NCI-H2196 treated with DMSO at 0.1 percent for 48 hours (cell line): ENCODE measurements around the gene STRN.
"Not testable (repeated sequence)": the region's sequence is repeated elsewhere in the genome, so short reads cannot be mapped to it uniquely, and the experiment has no call there.

ENCODE experiments used
- DNase-seq: peaks from one replicate; lab custom pipeline; 2025; ENCODE audit not compliant: unreplicated experiment; lab: John Stamatoyannopoulos, UW

The STRN gene

DNA sequence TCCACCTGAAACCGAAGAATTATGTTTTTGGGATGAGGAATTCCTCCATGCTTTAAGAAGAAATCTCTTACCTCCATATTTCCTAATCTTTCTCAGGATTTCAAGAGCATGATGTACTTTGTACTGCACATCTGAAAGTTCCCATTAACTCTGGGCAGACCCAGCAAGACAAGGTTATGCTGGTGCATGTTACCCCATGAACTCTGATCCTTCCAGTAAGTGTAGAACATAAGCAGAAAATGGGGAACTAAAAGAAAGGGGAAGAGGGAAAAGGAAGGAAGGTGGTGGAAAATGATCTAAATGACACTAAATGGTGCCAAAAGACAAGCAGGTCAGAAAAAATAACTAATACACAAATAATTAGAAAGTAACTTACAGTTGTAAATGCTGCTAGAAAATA is 50.7 kb downstream of the STRN start:
- DNase-seq: no peak

DNA sequence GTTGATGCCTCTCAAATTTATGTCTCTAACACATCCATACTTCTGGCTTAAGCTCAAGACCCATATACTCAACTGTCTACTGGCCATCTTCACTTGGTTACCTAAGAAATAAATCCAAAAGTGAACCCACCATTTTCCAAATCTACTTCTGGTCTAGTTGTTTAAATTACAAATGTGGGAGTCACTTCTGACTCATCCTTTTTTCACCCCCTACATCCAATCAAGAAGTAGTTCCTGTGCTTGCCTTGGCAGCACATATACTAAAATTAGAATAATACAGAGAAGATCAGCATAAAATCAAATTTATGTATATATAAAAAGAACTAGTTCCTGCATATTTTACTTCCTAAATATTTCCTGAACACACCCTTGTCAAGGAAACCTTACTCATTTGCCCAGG is 53.6 kb downstream of the STRN start:
- DNase-seq: no peak

DNA sequence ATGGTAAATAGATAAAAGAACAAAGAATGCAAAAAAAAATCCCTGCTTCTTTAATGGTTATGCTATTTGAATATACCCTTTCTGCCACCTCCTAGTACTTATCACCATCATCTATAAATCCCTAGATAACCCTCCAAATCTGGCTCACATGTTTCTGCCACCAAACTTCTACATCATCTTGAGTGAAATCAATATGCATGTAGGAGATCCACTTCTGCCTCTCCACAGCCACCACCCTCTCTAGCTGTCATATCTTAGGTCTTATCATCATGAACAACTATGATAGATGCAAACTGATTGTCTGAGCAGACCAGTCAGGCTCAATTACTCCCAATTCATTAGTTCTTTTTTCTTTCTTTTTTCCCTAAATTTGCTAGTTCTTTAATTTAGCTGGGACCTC is 55.3 kb downstream of the STRN start:
- no peak for DNase-seq

DNA sequence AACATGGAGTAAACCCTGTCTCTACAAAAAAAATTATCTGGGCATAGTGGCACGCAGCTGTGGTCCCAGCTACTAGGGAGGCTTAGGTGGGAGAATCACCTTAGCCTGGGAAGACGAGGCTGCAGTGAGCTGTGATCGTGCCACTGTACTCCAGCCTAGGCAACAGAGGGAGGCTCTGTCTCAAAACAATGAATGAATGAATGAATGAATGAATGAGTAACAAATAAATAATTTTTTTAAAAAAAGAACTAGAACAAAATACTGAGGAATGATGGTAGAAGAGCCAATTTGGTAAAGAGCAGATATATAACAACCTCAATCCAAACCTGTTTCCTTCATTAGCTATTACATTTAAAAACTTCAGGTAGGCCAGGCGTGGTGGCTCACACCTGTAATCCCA is 60.1 kb downstream of the STRN start:
- DNase-seq: no peak

DNA sequence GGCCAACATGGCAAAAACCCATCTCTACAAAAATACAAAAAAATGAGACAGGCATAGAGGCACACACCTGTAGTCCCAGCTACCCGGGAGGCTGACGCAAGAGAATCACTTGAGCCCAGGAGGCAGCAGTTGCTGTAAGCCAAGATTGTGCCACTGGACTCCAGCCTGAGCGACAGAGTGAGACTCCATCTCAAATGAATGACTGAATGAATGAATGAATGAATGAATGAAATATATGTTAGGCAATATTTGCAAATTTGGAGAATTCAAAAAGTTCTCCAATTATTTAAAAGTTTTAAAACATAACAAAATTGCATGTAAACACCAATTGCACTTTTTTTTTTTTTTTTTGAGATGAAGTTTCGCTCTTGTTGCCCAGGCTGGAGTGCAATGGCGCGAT is 61.7 kb downstream of the STRN start:
- DNase-seq: no peak

DNA sequence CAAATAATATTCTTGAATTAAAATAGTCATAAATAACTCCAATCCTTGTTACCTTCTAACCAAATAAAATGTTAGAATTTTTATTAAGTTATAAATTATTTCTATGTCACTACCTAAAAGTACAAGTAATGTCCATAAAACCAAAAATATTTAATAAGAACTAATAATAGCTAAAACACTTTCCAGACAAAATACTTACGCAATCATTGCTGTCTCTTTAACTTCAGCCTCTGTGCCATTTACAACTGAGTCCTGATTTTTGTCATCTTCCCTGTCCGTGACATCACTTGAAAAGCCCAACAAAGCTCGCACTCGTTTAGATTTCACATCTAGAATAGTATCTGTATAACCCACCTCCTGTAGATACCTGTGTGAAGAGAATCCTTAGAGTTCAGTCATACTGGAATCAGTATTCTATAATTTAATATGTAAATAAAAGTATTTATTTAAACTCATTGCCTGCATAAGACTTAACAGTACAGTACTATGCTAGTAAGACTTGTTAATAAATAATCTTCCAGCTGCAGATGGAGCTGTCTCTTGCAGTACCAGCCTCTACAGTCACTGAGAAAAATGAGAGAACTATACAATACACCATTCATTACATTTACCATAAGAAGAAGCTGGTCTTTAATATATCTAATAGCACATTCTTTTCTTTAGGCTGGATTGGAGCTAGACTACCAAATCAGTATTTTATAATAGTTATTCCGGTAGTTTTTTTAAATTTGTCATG is 63.8 kb downstream of the STRN start:
- no peak for DNase-seq

DNA sequence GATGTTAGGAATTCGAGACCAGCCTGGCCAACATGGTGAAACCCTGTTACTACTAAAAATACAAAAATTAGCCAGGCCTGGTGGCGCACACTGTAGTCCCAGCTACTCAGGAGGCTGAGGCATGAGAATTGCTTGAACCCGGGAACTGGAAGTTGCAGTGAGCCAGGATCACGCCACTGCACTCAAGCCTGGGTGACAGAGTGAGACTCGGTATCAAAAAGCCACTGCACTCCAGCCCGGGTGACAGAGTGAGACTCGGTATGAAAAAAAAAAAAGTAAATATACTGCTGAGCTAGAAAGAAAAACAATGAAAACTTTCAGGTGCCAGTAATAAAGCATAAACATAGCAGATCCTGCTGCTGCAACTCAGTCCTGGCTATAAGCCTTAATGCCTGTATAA is 73.5 kb downstream of the STRN start:
- DNase-seq: no peak

DNA sequence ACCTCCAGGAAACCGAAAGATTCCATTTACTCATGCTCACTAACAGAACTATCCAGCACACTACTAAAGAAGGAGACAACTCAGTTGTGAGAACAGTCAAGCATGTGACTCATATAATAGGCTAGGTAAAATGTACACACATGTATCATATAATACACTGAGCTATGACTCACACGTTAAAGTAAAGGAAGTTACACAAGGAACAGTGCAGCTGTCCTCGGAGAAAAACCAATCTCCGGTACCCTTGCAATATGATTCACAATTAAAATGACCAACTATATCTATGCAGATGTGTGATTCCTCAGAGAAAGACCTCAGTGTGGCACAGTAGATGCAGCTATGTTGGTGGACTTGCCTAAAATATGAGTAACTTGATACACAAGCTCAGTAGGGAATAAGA is 76.5 kb downstream of the STRN start:
- no peak for DNase-seq

DNA sequence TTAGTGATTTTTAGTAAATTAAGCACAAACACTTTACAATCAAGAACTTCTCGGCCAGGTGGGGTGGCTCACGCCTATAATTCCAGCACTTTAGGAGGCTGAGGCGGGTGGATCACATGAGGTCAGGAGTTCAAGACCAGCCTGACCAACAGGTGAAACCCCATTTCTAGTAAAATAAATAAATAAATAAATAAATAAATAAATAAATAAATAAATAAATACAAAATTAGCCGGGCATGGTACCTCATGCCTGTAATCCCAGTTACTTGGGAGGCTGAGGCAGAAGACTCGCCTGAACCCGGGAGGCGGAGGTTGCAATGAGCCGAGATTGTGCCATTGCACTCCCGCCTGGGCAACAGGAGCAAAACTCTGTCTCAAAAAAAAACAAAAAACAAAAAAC is 79.2 kb downstream of the STRN start:
- not testable (repeated sequence) for DNase-seq

DNA sequence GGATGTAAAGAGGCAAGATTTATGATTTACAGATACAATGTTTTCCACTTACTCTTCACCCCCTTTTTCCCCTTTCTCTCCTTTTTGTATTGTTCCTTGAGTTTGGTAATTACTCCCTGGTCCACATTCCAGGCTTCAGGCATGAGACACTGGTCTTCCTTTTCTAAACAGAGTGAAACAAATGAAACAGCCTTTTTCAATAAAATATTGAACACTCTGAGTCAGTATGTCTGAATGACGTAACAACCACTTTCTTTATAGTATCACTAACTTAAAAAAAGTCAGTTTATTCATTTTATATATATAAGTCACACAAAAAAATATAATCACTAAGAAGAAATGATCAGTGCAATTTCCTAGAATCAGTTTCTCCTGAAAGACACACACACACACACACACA is 79.7 kb downstream of the STRN start:
- no peak for DNase-seq

DNA sequence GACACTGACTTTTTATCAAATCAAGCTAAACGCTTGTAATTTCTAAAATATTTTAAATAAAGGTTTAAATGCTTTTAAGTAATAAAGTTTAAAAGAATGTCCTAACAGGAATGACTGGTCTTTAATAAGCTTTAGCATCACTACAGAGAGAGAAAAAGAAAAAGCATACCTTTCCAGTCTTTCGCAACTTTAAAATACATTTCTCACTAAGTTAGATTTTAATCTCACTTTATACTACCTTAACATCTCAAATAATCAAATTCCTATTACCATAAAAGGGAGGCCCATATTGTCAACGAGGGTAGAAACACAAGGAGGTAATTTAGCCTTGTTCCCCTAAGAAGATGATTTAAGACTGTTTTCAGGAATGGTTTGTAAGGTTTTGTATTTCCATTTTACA is 80.7 kb downstream of the STRN start:
- DNase-seq: no peak

DNA sequence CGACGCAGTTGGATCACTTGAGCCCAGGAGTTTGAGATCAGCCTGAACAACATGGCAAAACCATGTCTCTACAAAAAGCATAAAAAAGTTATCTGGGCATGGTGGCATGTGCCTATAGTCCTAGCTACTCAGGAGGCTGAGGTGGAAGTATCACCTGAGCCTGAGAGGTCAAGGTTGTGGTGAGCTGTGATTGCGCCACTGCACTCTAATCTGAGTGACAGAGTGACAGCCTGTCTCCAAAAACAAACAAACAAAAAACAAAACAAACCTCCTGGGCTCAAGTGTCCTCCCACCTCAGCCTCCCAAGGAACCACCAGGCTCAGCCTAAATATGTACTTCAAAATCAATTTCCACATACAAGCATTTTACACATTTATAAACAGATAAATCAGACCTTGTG is 83.8 kb downstream of the STRN start:
- no peak for DNase-seq

DNA sequence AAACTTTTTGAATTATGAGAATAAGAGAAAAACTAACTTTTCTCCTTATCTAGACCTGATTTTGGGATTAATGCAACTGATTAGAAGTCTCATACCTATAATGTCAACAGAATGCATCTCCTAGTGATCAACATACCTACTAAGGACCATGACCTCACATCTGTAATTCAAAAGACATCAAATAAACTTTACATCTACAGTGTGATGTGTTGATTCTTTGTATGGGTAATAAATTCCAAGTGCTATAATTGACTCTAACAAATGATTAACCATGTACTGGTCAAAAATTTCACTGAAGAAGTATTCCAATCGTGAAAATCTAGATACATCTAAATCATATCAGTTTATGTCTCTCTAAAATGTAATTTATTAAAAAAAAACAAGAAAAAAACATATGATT is 84.5 kb downstream of the STRN start:
- DNase-seq: no peak

DNA sequence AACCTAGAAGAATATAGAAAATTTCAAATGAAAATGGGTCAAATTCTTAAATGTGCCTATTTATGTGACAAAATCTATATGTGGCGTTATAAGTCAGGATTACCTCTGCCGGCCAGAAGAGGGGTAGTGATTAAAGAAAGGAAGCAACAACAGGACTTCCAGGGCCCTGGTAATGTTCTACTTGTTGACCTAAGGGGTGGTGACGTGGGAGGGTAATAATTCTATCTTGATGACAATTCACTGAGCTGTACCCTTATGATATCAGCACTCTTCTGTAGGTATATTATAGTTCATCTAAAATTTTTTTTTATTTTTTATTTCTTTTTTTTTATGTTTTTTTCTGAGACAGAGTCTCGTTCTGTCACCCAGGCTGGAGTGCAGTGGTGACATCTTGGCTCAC is 87.9 kb downstream of the STRN start:
- no peak for DNase-seq

DNA sequence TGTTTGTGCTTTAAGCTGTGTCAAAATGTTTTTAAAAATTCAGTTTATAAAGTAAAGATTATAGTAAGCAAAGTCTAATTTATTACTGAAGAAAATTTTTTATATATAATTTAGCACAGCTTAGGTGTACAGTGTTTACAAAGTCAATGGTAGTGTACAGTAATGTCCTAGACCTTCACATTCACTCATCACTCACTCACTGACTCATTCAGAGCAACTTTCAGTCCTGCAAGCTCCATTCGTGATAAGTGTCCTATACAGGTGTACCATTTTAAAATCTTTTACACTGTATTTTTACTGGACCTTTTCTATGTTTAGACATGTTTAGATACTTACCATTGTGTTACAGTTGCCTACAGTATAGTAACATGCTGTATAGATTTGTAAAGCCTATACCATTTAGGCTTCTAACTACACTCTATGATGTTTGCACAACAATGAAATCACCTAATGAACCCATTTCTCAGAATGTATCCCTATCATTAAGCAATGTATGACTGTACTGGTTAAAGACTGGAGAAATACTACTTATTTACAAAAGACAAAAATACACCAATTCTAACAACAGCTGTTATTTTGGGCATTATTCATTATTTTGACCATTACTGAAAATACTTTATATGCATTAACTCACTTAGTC is 95.1 kb downstream of the STRN start:
- DNase-seq: no peak

DNA sequence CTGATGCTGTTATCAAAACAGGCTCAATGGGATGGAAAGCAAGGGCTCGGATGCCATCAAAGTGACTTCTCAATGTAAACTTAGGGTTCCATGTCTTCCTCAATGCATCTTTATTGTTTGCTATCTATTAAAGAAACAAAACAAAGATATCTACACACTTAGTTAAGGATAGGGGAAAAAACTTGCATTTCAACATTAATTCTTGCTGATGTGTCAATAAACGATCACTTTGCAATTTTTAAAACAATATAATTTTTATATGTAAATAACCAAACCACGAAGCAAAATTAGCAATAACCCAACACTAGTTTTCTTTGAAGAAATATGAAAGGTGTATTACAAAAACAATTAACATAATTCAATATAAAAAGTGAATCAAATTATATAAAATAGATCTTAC is 96.7 kb downstream of the STRN start:
- DNase-seq: no peak

DNA sequence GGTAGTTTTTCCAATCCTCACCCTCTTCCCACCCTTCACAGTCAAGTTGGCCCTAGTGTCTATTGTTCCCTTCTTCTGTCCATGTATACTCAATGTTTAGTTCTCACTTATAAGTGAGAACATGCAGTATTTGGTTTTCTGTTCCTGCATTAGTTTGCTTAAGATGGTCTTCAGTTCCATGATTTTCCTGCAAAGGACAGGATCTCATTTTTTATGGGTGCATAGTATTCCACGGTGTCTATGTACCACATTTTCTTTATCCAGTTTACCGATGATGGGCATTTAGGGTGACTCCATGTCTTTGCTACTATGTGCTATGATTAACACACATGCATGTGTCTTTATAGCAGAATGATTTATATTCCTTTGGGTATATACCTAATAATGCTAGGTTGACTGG is 104.4 kb downstream of the STRN start:
- DNase-seq: no peak

DNA sequence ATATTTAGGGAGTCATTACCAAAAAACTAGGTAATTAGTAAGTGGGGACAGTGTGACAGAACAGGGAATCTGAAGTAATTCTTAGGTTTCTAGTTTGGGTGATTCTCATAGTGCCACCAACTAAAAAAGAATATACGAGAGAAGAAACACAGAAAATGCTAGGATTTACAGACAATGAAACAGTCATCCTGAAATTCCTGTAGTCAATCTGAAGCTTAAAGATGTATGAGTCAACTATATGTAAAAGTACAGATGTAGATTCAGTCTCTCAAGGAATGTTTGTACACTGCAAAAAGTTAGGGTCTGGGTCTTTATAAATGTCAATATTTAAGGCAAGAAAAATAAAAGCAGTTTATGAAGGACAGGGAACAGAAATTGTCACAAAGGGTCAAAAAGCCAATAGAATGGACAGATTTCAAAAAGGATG is 107.0 kb downstream of the STRN start:
- no peak for DNase-seq

DNA sequence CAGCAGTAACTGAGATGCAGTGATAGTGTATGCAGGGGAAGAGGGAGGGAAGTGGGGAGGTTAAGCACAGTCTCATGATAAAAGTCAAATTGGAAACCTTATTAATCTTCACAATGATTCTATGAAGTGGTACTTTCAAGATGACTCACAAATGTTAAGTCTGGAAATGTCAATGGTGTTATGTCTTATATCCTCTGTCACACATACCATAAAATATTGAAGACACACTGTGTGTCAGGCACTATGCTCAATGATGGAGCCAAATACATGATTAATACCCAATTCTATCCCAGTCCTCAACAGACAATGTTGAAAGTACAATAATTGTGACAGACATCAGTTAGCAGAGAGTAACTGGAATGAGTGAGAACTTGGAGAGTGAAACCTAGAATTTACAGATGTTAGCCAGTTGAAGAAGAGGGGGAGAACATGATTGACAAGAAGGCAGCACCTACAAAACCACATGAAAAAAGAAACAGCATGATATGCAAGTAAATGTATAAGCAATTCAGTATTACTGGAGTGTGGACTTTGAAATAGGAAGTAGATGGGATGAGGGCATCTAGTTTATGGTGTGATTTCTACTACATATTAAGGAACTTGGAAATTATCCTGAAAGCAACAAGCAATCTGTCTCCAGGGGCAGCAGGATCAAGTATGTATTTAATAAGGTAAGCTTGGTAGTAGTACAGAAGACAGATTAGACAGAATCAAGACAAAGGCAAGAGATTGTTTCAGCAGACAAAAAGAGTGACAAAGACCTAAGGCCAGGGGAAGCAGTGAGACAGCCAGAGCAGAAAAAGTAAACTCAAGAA is 107.6 kb downstream of the STRN start:
- no peak for DNase-seq

DNA sequence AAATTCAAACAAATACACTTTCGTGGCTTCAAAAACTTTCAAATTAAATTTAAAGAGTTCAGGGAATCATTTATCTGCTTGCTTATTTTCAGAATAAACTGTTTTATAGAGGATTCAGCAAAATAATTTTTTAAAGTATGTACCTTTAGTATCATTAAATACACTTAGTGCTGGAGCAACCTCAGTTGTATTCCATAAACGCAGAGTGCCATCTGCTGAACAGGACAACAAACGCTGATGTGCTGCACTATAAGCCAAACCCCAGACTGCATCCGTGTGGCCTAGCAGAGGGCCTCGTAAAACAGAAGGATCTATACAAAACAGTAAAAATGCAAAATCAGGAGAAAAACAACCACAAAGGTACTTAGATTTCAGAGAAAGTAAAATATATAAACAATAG is 108.6 kb downstream of the STRN start:
- DNase-seq: no peak

DNA sequence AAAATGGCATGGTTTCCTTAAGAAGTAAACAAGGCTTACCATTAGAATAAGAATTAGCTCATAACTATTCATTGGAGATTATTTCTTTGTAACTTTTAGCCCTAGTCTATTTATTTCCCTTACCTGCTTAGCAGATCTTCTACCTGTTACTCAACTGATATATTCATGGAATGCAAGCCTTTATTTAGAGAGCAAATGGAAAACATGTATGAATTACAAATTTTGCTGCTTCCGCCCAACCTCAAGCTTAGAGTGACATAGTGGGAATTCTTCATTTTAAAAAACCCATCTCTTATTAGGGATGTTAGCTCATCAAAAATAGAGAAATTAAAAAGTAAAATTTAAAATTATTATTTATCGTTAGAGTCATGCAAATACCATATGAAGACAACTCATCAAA is 110.9 kb downstream of the STRN start:
- DNase-seq: no peak

DNA sequence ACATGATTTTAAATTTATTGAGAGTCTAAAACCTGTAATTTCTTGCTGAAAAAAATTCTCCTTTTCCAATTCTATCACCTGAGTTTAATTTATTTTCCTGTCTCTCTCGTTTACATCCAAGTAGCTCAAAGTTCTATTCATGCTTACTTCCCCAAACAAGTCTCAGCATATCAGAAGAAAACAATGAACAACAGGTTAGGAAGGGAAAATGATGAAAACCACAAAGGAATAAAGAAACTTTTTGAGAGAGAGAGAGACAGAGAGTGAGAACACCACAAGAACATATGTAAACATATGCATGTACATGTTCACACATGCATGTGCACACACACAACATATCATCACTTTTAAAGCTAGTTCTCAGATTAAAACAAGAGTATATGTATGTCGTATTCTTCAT is 112.1 kb downstream of the STRN start:
- no peak for DNase-seq
